ENCODE data around the gene TBX18. TPM values are rescaled to one million over a fixed set of nuclear protein-coding genes. Genes with fewer than 3 reads are reported as not detected.

TBX18 gene
- total and polyA plus RNA-seq, 9 of the 15 experiments (the other 6 are each of a cell fraction or from before 2014, with no cell fraction given), result 4.0 to 36.1 (median 20.7) TPM

- TF ChIP-seq KDM5B (IDR thresholded peaks at IDR 0.05; ENCODE audit: insufficient replicate concordance, low read depth, low read length) (no peak), UBTF (IDR thresholded peaks at IDR 0.05; ENCODE audit: borderline replicate concordance in 1 of 2, low read depth in 2 of 2, low read length in 2 of 2) (0 out of 4 replicates have a peak, but pooled peaks of 1 of the 2 experiments have one; percentile 38), TFE3 (CRISPR knock-in tag; IDR thresholded peaks at IDR 0.05) (no peak), PPARD (CRISPR knock-in tag; IDR thresholded peaks at IDR 0.05) (no peak), CEBPB (tag; IDR thresholded peaks at IDR 0.05) (no peak), TEAD2 (tag; IDR thresholded peaks at IDR 0.05) (no peak), RBM34 (IDR thresholded peaks at IDR 0.05; ENCODE audit: borderline replicate concordance, insufficient read depth, low read length) (no peak), ZBTB12 (CRISPR knock-in tag; IDR thresholded peaks at IDR 0.05) (no peak), HNRNPLL (IDR thresholded peaks at IDR 0.05; ENCODE audit: low read depth, low read length, poor library complexity, severe bottlenecking) (no peak), MYNN (IDR thresholded peaks at IDR 0.05) (no peak), MYNN (CRISPR knock-in tag; IDR thresholded peaks at IDR 0.05) (no peak), ZNF347 (CRISPR knock-in tag; IDR thresholded peaks at IDR 0.05; ENCODE audit: low read depth) (no peak), CTCF (IDR thresholded peaks at IDR 0.05 in 2 of 3, conservative IDR thresholded peaks at IDR 0.05 in 1 of 3; ENCODE audit: insufficient read depth in 2 of 3, low read depth in 1 of 3, low read length in 3 of 3) (no peak), HES1 (IDR thresholded peaks at IDR 0.05; ENCODE audit: low read depth) (no peak), POLR3A (IDR thresholded peaks at IDR 0.05; ENCODE audit: borderline replicate concordance, extremely low read depth, insufficient read depth, insufficient read length) (no peak), CHD4 (IDR thresholded peaks at IDR 0.05; ENCODE audit: insufficient read depth, insufficient replicate concordance, low read depth, low read length, poor library complexity, severe bottlenecking) (no peak), POLR3G (IDR thresholded peaks at IDR 0.05; ENCODE audit: extremely low read depth, insufficient read length, insufficient replicate concordance) (no peak), POU5F1 (IDR thresholded peaks at IDR 0.05; ENCODE audit: borderline replicate concordance, low read depth, low read length, partially characterized antibody) (no peak), HMBOX1 (IDR thresholded peaks at IDR 0.05) (0 out of 2 replicates have a peak, but pooled peaks have one; percentile 15)
Measured at GRCh38 chr6:84791233-84791632, 26.8 kb upstream of the TBX18 start (continued).
